Suprapubic skin (tissue), 4 donors: ENCODE measurements around the gene BTBD2. TPM values are rescaled to one million over a fixed set of nuclear protein-coding genes. Genes with fewer than 3 reads are reported as not detected.
A peak's percentile ranks its signal among the peaks of the same experiment; 100 is the strongest.

Experiments
- DNase-seq, 2 donors: peaks; one replicate each; pipeline ENCODE4 v3.0.0-alpha.2; 2019; ENCODE audit warnings: low spot score in 2 of 2
- H3K27ac ChIP-seq: fragments of 200-600 bp; sonication (generic); one replicate; pipeline ENCODE4 v1.5.1; 2019
- H3K27me3 ChIP-seq: fragments of 200-600 bp; sonication (generic); one replicate; pipeline ENCODE4 v1.5.1; 2019
- H3K36me3 ChIP-seq: fragments of 200-600 bp; sonication (generic); one replicate; pipeline ENCODE4 v1.5.1; 2019
- H3K4me1 ChIP-seq: fragments of 200-600 bp; sonication (generic); one replicate; pipeline ENCODE4 v1.5.1; 2019
- H3K4me3 ChIP-seq: fragments of 200-600 bp; sonication (generic); one replicate; pipeline ENCODE4 v1.5.1; 2019; ENCODE audit warnings: mild to moderate bottlenecking
- H3K9me3 ChIP-seq: fragments of 200-600 bp; sonication (generic); one replicate; pipeline ENCODE4 v1.5.1; 2019
- EP300 ChIP-seq: sonication (generic); formaldehyde crosslinking; IDR thresholded peaks from one replicate; pipeline ENCODE4 v1.6.1; 2017; ENCODE audit warnings: antibody characterized with exemption
- POLR2A ChIP-seq, 2 donors: fragments of 450-650 bp; IDR thresholded peaks; one replicate each; pipeline ENCODE4 v1.6.1; 2017; ENCODE audit warnings: antibody characterized with exemption in 2 of 2, mild to moderate bottlenecking in 2 of 2, moderate library complexity in 2 of 2
- POLR2AphosphoS5 ChIP-seq, 3 donors: sonication (generic); formaldehyde crosslinking; IDR thresholded peaks; one replicate each; pipeline ENCODE4 v1.6.1; 2017; ENCODE audit warnings: antibody characterized with exemption in 3 of 3
- WGBS: methylation state at CpG from one replicate; pipeline ENCODE4 v1.1.5; 2018; 5-methylcytosine and 5-hydroxymethylcytosine counted together
- total RNA-seq, 4 donors: library from RNA; depleted of rRNA; stranded (reverse); fragments of >200 nt; gene quantifications; one replicate each; pipeline ENCODE4 v1.1.0, GENCODE V29; 2016
- TF ChIP-seq, protein P1 (sequence below), 2 donors: fragments of 200-600 bp in 1 of 2; fragments of 450-650 bp in 1 of 2; sonication (generic) in 1 of 2; IDR thresholded peaks; one replicate each; pipeline ENCODE4 v1.5.1; 2016 to 2019; ENCODE audit warnings: antibody characterized with exemption in 2 of 2, mild to moderate bottlenecking in 1 of 2, moderate library complexity in 1 of 2

BTBD2 gene
- total RNA-seq, 4 donors from 2014 or later: 83.0 to 101 (median 90.3) TPM

DNA sequence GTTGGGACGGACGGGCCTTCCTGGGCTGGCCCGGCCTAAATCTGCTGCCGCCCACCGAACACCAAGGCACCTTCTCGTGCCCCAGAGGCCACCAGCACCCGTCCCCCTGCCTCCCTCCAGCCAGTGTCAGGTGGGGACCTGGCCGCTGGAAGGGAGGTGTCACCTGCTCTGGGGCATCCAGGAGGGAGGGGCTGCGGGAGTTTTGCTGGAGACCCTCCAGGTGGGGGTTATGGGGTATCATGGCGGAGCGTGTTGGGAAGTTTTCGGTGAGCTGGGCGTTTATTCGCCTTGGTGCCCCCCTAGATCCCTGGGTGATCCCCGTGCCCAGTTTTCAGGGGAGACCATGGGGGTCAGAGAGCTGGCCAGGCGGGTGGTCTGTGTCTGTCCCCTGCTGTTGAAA is 64.9 kb downstream of the BTBD2 start:
- no peak for DNase-seq
- TF ChIP-seq POLR2AphosphoS5 (IDR thresholded peaks at IDR 0.05): no peak
- TF ChIP-seq, protein P1, sequence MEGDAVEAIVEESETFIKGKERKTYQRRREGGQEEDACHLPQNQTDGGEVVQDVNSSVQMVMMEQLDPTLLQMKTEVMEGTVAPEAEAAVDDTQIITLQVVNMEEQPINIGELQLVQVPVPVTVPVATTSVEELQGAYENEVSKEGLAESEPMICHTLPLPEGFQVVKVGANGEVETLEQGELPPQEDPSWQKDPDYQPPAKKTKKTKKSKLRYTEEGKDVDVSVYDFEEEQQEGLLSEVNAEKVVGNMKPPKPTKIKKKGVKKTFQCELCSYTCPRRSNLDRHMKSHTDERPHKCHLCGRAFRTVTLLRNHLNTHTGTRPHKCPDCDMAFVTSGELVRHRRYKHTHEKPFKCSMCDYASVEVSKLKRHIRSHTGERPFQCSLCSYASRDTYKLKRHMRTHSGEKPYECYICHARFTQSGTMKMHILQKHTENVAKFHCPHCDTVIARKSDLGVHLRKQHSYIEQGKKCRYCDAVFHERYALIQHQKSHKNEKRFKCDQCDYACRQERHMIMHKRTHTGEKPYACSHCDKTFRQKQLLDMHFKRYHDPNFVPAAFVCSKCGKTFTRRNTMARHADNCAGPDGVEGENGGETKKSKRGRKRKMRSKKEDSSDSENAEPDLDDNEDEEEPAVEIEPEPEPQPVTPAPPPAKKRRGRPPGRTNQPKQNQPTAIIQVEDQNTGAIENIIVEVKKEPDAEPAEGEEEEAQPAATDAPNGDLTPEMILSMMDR (IDR thresholded peaks at IDR 0.05): no peak
- no peak for TF ChIP-seq POLR2A (IDR thresholded peaks at IDR 0.05)
- TF ChIP-seq EP300: no peak
- Histone ChIP-seq H3K4me3 (no peak overlapping the region), H3K27me3 (no peaks in the 10 kb centered on the region), H3K4me1 (peaks cover 13% of the 10 kb centered on the region), H3K27ac (no peak overlapping the region), H3K9me3 (no peaks in the 10 kb centered on the region), H3K36me3 (peaks cover 7% of the 10 kb centered on the region)
- 99% methylated on average over 12 of the region's 16 CpGs for WGBS

DNA sequence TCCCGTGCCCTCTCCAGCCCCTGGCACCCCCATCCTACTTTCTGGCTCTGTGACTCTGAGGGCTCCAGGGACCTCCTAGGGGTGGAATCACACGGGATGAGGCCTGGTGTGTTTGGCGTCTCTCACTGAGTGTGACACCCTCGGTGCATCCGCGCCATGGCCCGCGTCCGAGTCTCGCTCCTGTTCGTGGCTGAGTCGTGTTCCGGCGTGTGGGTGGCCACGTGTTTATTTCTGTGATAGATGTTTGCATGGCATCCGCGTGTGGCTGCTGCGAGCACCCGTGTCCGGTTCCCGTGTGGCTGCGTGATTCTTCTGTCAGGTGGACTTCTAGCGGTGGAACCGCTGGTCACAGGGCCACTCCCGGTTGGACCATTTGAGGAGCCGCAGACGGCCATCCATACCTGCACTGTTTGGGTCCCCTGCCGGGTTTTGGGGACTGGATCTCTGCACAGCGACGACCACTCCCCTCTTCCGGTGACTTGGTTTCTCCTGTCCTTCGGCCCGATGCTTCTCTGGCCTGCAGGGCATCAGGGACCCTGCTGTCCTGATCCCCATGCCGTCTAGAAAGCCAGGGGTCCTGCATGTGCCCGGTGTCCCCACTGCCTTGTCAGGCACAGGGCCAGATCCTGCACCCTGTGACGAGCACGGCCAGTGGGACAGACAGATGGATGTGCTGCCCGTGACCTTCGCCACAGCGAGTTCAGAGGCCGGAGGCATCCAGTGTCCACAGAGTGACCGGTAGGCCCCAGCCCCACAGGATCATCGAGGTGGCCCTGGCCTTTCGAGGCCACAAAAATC is 66.0 kb downstream of the BTBD2 start:
- Histone ChIP-seq H3K4me3 (no peak overlapping the region), H3K9me3 (no peaks in the 10 kb centered on the region), H3K27me3 (no peaks in the 10 kb centered on the region), H3K36me3 (peaks cover 7% of the 10 kb centered on the region), H3K4me1 (peaks cover 12% of the 10 kb centered on the region), H3K27ac (no peak overlapping the region)
- WGBS: 94% methylated on average over 43 of the region's 44 CpGs
- no peak for DNase-seq
- TF ChIP-seq EP300 (no peak), POLR2AphosphoS5 (IDR thresholded peaks at IDR 0.05) (no peak), POLR2A (IDR thresholded peaks at IDR 0.05) (no peak)
- TF ChIP-seq, protein P1 (IDR thresholded peaks at IDR 0.05): no peak

DNA sequence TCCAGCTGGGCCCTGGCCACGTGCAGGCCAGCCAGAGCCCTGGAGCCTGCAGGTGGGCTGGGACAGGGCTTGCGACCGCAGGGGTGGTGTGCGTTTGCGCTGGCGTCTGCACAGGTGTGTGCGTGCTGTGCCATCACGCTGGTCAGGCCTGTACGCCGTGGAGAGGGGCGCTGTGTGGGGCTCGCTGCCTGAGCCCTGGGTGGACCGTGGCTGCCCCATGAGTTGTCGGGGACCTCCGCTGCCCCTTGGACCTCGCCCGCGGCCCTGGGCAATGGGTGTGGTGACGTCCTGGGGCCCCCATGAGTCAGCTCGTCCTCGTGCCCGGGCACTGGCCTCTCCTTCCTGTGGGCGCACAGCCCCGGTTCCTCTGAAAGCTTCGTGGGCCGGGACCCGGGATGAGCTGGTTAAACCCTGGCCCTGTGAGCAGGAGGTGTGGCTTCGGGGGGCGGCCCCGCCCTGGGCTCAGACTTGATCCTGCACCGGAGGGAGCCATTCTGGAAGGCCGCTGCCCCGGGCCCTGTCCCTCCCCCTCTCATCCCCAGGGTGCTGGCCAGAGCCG is 67.8 kb downstream of the BTBD2 start:
- WGBS: no CpG with 5 or more reads among the region's 34 CpGs
- Histone ChIP-seq H3K4me1 (peaks cover 30% of the 10 kb centered on the region), H3K27me3 (no peaks in the 10 kb centered on the region), H3K4me3 (no peak overlapping the region), H3K36me3 (peaks cover 5% of the 10 kb centered on the region), H3K27ac (no peak overlapping the region), H3K9me3 (no peaks in the 10 kb centered on the region)
- TF ChIP-seq, protein P1 (IDR thresholded peaks at IDR 0.05): no peak
- DNase-seq: no peak

DNA sequence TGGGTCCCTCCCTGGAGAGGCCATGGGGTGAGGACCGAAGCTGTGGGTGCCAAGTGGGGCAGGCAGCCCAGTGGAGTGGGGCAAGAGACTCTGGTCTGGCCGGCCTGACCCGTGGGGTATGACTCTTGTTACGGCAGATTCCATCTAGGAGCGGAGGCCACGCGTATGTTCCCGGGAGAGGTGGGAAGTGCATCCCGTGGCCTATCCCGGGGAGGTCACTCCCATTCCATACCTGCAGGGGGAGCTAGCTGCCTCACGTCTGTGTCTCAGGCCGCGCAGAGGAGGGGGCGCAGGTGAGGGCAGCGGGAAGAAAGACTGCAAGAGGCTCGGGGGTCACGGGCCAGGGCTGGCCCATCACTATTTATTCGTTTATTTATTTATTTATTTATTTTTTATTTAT is 69.6 kb downstream of the BTBD2 start:
- H3K4me1 ChIP-seq: peaks cover 41% of the 10 kb centered on the region
- 78% methylated on average over 18 of the region's 18 CpGs for WGBS
- H3K27me3 ChIP-seq: no peaks in the 10 kb centered on the region
- no peak for TF ChIP-seq POLR2A (IDR thresholded peaks at IDR 0.05)
- TF ChIP-seq, protein P1 (IDR thresholded peaks at IDR 0.05): peak; percentile 19 to 48
- no peak for DNase-seq
- H3K4me3 ChIP-seq: no peak overlapping the region
- H3K27ac ChIP-seq: no peak overlapping the region
- H3K36me3 ChIP-seq: peaks cover 3% of the 10 kb centered on the region
- no peaks in the 10 kb centered on the region for H3K9me3 ChIP-seq

DNA sequence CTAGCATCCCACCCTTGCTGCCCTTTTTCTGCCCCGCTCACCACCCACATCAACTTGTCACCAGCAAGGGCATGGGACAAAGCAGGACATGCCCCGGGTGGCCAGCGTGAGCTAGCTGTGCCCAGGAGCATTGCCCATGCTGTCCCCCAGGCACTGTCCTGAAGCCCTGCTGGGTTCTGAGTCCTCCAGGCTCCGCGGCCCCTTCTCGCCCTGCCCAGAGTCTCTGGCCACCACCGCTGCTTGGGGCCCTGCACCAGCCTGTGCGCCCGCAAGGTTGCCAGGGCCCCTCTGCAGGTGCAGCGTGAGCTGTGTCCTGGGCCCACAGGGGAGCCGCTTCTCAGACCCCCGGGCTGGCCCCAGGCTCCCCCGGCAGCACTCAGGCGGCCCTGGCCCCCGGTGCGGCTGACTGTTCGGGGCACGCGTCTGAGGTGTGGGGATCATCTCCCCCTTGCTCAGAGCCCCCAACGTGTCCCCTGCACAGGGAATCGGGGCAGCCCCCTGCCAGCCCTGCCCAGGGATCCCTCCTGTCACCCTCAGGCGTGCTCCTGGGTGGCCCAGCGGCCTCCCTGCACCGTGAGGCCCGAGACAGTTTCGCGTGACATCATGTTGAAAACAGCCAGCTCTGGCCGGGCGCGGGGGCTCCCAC is 70.5 kb downstream of the BTBD2 start:
- Histone ChIP-seq H3K27ac (no peak overlapping the region), H3K36me3 (no peaks in the 10 kb centered on the region), H3K4me3 (no peak overlapping the region), H3K4me1 (peaks cover 46% of the 10 kb centered on the region), H3K9me3 (no peaks in the 10 kb centered on the region), H3K27me3 (no peaks in the 10 kb centered on the region)
- WGBS: 83% methylated on average over 3 of the region's 30 CpGs
- TF ChIP-seq POLR2A (IDR thresholded peaks at IDR 0.05) (no peak), POLR2AphosphoS5 (IDR thresholded peaks at IDR 0.05) (no peak), EP300 (no peak)
- TF ChIP-seq, protein P1 (IDR thresholded peaks at IDR 0.05): no peak
- DNase-seq: no peak
